ENCODE results near the gene MAP10. TPM values are rescaled to one million over a fixed set of nuclear protein-coding genes. Genes with fewer than 3 reads are reported as not detected.
A peak's percentile ranks its signal among the peaks of the same experiment; 100 is the strongest.

The MAP10 gene
- total RNA-seq, 1 donor from 2014 or later, result 0.53 TPM

DNA sequence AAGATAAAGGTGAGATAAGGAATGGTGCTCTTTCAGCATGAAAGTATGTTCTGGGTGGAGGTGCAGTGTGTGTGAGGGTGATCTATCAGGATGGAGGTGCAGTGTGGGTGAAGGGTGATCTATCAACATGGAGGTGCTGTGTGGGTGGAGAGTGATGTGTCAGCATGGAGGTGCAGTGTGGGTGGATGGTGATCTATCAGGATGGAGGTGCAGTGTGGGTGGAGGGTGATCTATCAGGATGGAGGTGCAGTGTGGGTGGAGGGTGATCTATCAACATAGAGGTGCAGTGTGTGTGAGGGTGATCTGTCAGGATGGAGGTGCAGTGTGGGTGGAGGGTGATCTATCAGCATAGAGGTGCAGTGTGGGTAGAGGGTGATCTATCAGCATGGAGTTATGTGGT is 12.3 kb upstream of the MAP10 start:
- no peaks in the 10 kb centered on the region for H3K36me3 ChIP-seq (ENCODE audit: control insufficient read depth, insufficient read depth, low read length)
- H3K27me3 ChIP-seq (ENCODE audit: control insufficient read depth, insufficient read depth, low read length), result no peaks in the 10 kb centered on the region
- H3K4me3 ChIP-seq (ENCODE audit: low read depth, low read length), result no peak overlapping the region
- no peak for DNase-seq (ENCODE audit: low read depth)
- TF ChIP-seq, protein P1, sequence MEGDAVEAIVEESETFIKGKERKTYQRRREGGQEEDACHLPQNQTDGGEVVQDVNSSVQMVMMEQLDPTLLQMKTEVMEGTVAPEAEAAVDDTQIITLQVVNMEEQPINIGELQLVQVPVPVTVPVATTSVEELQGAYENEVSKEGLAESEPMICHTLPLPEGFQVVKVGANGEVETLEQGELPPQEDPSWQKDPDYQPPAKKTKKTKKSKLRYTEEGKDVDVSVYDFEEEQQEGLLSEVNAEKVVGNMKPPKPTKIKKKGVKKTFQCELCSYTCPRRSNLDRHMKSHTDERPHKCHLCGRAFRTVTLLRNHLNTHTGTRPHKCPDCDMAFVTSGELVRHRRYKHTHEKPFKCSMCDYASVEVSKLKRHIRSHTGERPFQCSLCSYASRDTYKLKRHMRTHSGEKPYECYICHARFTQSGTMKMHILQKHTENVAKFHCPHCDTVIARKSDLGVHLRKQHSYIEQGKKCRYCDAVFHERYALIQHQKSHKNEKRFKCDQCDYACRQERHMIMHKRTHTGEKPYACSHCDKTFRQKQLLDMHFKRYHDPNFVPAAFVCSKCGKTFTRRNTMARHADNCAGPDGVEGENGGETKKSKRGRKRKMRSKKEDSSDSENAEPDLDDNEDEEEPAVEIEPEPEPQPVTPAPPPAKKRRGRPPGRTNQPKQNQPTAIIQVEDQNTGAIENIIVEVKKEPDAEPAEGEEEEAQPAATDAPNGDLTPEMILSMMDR (IDR thresholded peaks at IDR 0.05; ENCODE audit: insufficient read depth, low read length, severe bottlenecking), result no peak
- peak; percentile 60 for FAIRE-seq

DNA sequence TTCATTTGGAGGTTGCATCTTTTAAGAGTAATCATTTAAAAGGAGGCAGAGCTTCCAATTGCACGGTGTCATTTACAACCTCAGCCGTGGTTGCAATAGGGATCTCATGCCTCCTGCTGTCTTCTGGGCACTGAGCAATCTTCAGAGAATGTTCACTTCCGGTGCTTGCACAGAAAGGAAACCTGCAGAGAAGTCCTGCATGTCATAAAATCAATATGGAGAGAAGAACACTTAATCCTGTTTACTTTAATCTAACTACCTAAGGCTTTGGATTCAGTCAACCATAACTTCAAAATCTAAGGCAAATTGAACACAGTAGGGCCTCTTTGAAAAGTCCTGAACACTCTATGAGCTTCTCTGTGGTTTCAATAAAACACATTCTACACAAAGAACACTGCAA is 11.3 kb upstream of the MAP10 start:
- Histone ChIP-seq H3K4me3 (ENCODE audit: low read depth, low read length) (no peak overlapping the region), H3K36me3 (ENCODE audit: control insufficient read depth, insufficient read depth, low read length) (no peaks in the 10 kb centered on the region), H3K27me3 (ENCODE audit: control insufficient read depth, insufficient read depth, low read length) (no peaks in the 10 kb centered on the region)
- DNase-seq (ENCODE audit: low read depth), result peak; percentile 63
- FAIRE-seq, result no peak
- TF ChIP-seq, protein P1 (IDR thresholded peaks at IDR 0.05; ENCODE audit: insufficient read depth, low read length, severe bottlenecking), result peak; percentile 56

DNA sequence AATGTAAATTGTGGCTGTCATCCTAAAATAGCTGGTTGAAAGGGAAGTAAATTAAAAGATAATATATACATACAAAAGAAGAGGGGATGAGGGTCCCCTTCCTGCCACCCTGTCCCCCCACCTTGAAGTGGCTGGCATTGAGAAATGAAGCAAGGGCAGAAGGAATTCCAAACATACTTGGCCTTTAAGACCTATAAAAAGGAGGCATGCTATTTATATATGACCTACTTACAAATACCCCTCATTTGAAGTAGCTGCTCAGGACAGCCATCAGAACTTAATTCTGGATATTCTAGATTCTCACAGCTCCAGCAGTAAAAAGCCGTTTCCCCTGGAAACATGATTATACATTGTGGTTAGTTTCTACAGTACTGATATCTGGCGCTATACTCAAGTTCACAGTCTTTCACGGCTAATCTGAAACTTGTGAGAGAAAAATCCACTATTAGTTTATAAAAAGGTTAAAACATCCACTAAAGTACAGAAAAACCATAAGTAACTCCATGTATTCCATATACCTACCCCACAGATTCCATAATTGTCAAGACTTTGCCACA is 9.6 kb upstream of the MAP10 start:
- FAIRE-seq (no peak), DNase-seq (ENCODE audit: low read depth) (no peak)
- TF ChIP-seq, protein P1 (IDR thresholded peaks at IDR 0.05; ENCODE audit: insufficient read depth, low read length, severe bottlenecking), result no peak
- Histone ChIP-seq H3K4me3 (ENCODE audit: low read depth, low read length) (no peak overlapping the region), H3K27me3 (ENCODE audit: control insufficient read depth, insufficient read depth, low read length) (no peaks in the 10 kb centered on the region), H3K36me3 (ENCODE audit: control insufficient read depth, insufficient read depth, low read length) (no peaks in the 10 kb centered on the region)

DNA sequence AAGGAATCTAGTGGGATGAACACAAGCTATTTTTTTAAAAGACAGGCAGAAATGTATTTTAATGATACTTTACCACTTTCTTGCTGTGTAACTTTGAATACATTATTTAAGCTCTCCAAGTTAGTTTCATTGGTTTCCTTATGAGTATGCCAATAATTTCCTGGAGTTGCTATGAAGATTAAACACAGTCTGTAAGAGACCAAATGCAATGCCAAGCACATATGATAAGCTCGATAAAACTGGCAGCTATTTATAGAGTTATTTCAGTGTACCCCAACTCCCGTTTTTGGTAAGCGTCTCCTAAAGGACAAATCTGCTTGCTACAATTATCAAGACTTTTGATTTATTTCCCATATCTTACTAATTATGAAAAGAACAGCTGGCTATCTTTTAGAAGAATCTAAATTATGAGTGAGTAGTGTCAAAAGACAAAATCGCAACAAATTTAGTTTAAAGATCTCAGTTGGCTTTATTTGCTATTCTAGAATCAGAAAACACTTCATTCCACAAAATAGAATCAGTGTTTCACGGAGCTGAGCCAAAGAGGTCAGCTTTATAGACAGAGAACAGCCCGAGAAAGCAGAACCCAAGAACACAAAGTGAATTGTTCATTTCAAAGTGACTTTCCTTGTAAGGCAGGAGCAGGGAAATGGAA is 7.2 kb upstream of the MAP10 start:
- H3K27me3 ChIP-seq (ENCODE audit: control insufficient read depth, insufficient read depth, low read length), result no peaks in the 10 kb centered on the region
- no peak for FAIRE-seq
- TF ChIP-seq, protein P1 (IDR thresholded peaks at IDR 0.05; ENCODE audit: insufficient read depth, low read length, severe bottlenecking), result no peak
- H3K4me3 ChIP-seq (ENCODE audit: low read depth, low read length), result no peak overlapping the region
- no peaks in the 10 kb centered on the region for H3K36me3 ChIP-seq (ENCODE audit: control insufficient read depth, insufficient read depth, low read length)
- DNase-seq (ENCODE audit: low read depth), result no peak

DNA sequence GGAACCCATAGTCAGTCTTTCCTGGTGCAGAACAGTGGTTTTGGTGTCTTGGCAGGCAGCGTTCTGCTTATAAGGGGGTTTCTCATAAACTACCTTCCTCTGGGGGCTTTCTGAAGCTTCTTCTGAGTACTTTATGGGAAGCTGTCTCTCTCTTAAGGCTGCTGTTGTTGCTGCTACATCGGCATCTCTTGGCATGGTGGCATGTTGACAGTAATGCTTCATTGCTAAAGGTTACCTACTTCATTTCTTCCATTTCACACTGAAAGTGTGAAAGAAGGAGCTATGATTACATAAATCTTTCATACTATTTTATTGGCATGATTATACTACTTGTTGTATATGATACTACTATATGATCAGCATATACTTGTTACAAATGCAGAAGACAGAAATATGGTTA is 6.3 kb upstream of the MAP10 start:
- DNase-seq (ENCODE audit: low read depth) (no peak), FAIRE-seq (no peak)
- Histone ChIP-seq H3K36me3 (ENCODE audit: control insufficient read depth, insufficient read depth, low read length) (no peaks in the 10 kb centered on the region), H3K27me3 (ENCODE audit: control insufficient read depth, insufficient read depth, low read length) (no peaks in the 10 kb centered on the region), H3K4me3 (ENCODE audit: low read depth, low read length) (no peak overlapping the region)
- TF ChIP-seq, protein P1 (IDR thresholded peaks at IDR 0.05; ENCODE audit: insufficient read depth, low read length, severe bottlenecking), result no peak

DNA sequence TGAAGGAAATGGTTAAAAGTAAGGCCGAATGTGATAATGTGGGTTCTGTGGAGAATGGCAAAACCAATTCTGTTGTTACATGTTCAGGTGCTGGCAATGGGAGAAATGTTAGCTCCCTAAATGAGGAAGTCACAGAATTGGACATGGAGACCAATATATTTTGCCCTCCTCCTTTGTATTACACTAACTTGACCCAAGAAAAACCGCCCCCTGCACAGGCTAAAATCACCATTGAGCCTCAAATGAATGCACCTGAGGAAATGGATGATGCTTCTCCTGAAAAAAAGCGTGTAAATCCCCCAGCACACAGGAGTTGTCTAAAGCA is 932 bp downstream of the MAP10 start:
- FAIRE-seq (no peak), DNase-seq (ENCODE audit: low read depth) (no peak)
- no peak overlapping the region for H3K4me3 ChIP-seq (ENCODE audit: low read depth, low read length)

More for the DNA sequence above, 932 bp downstream of the MAP10 start:
- TF ChIP-seq, protein P1 (IDR thresholded peaks at IDR 0.05; ENCODE audit: insufficient read depth, low read length, severe bottlenecking), result no peak
- H3K27me3 ChIP-seq (ENCODE audit: control insufficient read depth, insufficient read depth, low read length), result no peaks in the 10 kb centered on the region
- H3K36me3 ChIP-seq (ENCODE audit: control insufficient read depth, insufficient read depth, low read length), result no peaks in the 10 kb centered on the region

Measured in bronchial epithelial cell (primary cell).